NCI-H748 treated with DMSO at 0.1 percent for 48 hours (cell line): Measurements from ENCODE around the gene OR5P2.
"Not testable (repeated sequence)": the region's sequence is repeated elsewhere in the genome, so short reads cannot be mapped to it uniquely, and the experiment has no call there.

Experiments
- DNase-seq: peaks from one replicate; lab custom pipeline; 2025; lab: John Stamatoyannopoulos, UW

OR5P2 gene

GRCh38 chr11:7796842-7797241 is at the start of gene OR5P2:
OR5P2 (minus strand) TSS chr11:7796942; CDS start chr11:7796942, 0 bp downstream.
- DNase-seq: no peak

DNA sequence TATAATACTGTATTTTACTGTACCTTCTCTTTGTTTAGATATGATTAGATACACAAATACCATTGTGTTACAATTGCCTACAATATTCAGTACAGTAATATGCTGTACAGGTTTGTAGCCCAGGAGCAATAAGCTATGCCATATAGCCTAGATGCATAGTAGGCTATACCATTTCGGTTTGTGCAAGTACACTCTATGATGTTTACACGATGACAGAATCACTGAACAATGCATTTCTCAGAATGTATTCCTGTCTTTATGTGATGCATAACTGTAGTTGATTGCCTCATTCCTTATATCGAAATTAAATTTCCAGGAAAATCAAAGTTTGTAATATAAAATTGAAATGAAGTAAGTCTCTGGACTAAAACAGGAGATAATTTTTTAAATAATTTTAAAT is 49.3 kb upstream of the OR5P2 start:
- no peak for DNase-seq

DNA sequence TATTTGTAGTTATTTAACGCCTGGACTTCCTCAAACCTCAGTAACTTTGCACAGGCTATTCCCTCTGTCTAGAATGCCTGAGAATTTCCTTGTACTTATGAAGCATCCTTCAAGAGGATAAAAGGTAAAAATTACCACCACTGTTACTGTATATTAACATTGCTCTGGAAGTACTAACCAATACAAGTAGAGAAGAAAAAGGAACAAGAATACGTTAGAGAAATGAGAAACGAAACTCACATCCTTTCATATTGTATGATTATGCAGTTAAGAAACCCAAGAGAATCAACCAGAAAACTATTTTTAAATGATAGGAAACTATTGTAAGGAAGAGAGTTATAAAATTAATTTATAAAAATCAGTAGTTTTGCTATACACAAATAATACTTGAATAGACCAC is 48.2 kb upstream of the OR5P2 start:
- no peak for DNase-seq

- no peak for DNase-seq
Measured at GRCh38 chr11:7844521-7844920, 47.8 kb upstream of the OR5P2 start.

DNA sequence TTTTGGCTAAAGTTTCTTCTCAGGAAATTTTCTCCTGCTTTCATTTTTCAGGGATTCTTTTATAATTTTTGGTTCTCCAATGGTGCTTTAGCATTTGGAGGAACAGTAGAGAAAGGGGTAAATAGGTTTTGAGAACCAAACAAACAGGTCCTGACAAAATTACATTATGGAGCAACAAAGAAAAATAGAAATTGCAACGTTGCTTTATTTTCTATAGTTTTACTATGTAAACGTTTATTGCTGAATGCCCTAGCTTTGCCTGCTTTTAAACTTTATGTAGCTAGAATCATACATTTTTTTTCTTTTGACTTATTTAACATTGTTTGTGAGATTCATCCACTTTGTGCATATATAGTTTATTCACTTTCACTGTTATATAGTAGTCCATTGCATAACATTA is 43.8 kb upstream of the OR5P2 start:
- DNase-seq: no peak

DNA sequence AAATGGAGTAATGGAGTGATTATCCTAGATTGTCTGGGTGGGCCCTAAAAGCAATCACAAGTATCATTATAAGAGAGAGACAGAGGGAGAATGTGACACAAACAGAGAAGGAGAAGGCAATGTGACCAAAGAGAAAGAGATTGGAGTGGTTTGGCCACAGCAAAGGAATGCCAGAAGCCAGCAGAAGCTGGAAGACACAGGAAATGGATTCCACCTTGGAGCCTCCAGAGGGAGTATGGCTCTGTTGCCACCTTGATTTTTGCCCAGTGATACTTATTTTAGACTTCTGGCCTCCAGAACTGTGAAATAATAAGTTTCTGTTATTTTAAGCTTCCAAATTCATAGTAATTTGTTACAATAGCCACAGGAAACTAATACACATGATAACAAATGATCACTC is 36.8 kb upstream of the OR5P2 start:
- DNase-seq: no peak

DNA sequence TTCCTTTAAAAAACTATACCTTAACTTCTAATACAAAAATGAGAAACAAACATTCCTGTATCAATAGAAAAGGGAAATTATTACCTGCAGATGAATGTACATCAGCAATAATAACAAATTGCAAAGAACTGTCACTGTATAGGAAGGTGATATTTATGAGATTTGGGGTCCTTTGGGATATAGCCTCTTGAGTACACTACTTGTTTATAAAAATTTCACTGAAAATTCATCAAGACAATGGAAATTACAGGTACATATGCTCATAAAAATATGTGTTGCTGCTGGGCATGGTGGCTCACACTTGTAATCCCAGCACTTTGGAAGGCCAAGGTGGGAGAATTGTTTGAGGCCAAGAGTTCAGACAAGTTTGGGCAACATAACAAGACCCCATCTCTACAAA is 34.0 kb upstream of the OR5P2 start, which contains the start of gene OR5P3:
TSS of gene OR5P3 (minus strand) at position 101 of the 400 bp plus-strand sequence.
- DNase-seq: no peak

DNA sequence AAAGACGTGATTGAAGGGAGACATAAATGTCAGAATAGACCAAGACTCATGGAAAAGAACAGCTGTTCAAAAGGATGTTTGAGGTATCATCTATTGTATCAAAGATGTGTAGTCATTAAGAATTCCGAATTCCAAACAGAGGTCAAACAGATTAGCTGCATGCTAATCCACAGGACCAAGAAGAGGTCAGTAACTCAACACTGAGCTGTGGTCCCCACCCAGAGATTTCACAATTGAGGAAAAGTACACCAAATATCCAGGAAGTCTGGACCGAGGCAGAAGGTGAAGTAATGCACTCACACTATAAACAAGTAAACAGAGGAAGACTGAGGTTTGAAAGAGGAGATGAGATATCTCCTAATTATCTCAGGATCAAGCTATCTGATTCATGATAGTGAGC is 29.6 kb upstream of the OR5P2 start:
- no peak for DNase-seq

DNA sequence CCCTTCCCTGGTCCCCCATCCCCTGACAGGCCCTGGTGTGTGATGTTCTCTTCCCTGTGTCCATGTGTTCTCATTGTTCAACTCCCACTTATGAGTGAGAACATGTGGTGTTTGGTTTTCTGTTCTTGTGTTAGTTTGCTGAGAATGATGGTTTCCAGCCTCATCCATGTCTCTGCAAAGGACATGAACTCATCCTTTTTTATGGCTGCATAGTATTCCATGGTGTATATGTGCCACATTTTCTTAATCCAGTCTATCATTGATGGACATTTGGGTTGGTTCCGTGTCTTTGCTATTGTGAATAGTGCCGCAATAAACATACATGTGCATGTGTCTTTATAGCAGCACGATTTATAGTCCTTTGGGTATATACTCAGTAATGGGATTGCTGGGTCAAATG is 23.7 kb upstream of the OR5P2 start:
- DNase-seq: not testable (repeated sequence)

- DNase-seq: not testable (repeated sequence)
Measured at GRCh38 chr11:7814897-7815296, 18.2 kb upstream of the OR5P2 start.

DNA sequence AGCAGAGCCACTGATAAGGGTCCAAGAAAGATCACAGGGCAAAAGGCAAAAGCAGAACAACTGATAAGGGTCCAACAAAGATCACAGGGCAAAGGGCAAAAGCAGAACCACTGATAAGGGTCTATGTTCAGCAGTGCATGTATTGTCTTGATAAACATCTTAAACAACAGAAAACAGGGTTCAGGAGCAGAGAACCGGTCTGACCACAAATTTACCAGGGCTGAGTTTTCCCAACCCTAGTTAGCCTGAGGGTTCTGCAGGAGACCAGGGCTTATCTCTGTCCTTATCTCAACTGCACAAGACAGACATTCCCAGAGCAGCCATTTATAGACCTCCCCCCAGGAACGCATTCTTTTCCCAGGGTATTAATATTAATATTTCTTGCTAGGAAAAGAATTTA is 13.6 kb upstream of the OR5P2 start:
- DNase-seq: not testable (repeated sequence)

DNA sequence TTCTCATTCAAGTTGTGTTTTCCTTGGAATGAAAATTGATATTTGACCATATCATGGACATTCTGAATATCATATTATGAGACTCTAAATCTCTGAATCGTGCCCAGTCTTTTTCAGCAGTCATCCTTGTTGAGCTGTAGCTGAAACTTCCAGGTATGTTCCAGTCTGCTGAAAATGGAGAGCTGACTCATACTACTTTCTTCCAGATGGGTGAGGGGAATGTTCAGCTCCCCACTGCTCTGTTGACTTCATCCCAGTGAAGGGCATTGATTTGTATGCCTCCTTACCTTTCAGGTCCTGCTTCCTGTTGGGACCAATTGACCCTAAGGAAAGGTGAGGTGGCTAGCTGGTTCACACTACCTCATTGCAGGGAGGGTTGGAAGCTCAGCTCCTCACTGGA is 3.5 kb downstream of the OR5P2 start:
- no peak for DNase-seq

DNA sequence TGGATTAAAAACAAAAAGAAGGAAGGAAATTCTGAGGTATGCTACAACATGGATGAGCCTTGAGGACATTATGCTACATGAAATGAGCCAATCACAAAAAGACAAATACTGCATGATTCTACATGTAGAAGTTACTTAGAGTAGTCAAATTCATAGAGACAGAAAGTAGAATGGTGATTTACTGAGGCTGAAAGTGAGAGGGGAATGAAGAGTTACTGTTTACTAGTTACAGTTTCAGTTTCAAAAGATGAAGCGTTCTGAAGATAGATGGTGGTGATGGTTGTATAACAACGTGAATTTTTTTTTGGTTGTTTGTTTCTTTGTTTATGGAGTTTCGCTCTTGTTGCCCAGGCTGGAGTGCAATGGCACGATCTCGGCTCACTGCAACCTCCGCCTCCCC is 9.5 kb downstream of the OR5P2 start:
- DNase-seq: no peak

GRCh38 chr11:7775689-7776088 is 21.1 kb downstream of the OR5P2 start:
- DNase-seq: no peak

DNA sequence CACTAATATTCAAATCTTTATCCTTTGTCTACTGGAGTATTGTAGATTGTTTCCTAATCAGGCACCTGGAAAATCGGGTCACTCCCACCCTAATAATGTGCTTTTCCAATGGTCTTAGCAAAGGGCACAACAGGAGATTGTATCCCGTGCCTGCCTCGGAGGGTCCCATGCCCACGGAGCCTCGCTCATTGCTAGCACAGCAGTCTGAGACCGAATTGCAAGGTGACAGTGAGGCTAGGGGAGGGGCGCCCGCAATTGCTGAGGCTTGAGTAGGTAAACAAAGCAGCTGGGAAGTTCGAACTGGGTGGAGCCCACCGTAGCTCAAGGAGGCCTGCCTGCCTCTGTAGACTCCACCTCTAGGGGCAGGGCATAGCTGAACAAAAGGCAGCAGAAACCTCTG is 32.4 kb downstream of the OR5P2 start:
- DNase-seq: not testable (repeated sequence)

- no peak for DNase-seq
Measured at GRCh38 chr11:7759010-7759409, 37.7 kb downstream of the OR5P2 start.

- no peak for DNase-seq
Measured at GRCh38 chr11:7749456-7749855, 47.3 kb downstream of the OR5P2 start.
